OCI-LY1 (cell line): ENCODE measurements around the gene TFE3.

ENCODE experiments used
- H2AFZ ChIP-seq: fragments of 200-600 bp; sonication (generic), shearing (Covaris generic); 2 replicates; pipeline ENCODE4 v1.6.0; 2014; ENCODE audit warnings: antibody characterized with exemption, mild to moderate bottlenecking, low read length
- H3F3A ChIP-seq: fragments of 200-600 bp; sonication (generic), shearing (Covaris generic); 2 replicates; pipeline ENCODE4 v1.6.0; 2014; ENCODE audit warnings: mild to moderate bottlenecking, antibody characterized with exemption, low read length, moderate library complexity; ENCODE audit not compliant: insufficient read depth
- H3K27ac ChIP-seq: fragments of 200-600 bp; sonication (generic); 2 replicates; pipeline ENCODE4 v1.5.1; 2014; ENCODE audit warnings: low read length, mixed run types, mild to moderate bottlenecking, low read depth; ENCODE audit not compliant: poor library complexity, severe bottlenecking
- H3K27me3 ChIP-seq: fragments of 200-600 bp; sonication (generic); 2 replicates; pipeline ENCODE4 v1.6.0; 2014; ENCODE audit warnings: antibody characterized with exemption, mild to moderate bottlenecking, low read length, moderate library complexity; ENCODE audit not compliant: insufficient read depth
- H3K36me3 ChIP-seq: fragments of 200-600 bp; sonication (generic); 2 replicates; pipeline ENCODE4 v1.6.1; 2014; ENCODE audit warnings: mild to moderate bottlenecking, antibody characterized with exemption, low read length, moderate library complexity, mixed read lengths; ENCODE audit not compliant: insufficient read depth
- H3K4me1 ChIP-seq: fragments of 200-600 bp; sonication (generic); 2 replicates; pipeline ENCODE4 v1.5.1; 2014; ENCODE audit warnings: mild to moderate bottlenecking, low read length, moderate library complexity; ENCODE audit not compliant: insufficient read depth, severe bottlenecking
- H3K4me2 ChIP-seq: fragments of 200-600 bp; sonication (generic), shearing (Covaris generic); 2 replicates; pipeline ENCODE4 v1.6.1; 2014; ENCODE audit warnings: low read length
- H3K4me3 ChIP-seq: fragments of 200-600 bp; sonication (generic); 2 replicates; pipeline ENCODE4 v1.5.1; 2014; ENCODE audit warnings: low read length, low read depth, mild to moderate bottlenecking, mixed read lengths; ENCODE audit not compliant: poor library complexity, severe bottlenecking
- H3K79me2 ChIP-seq: fragments of 200-600 bp; shearing (Covaris generic); 2 replicates; pipeline ENCODE4 v1.6.1; 2016; ENCODE audit warnings: mixed run types, low read length, mixed read lengths; ENCODE audit not compliant: insufficient read depth
- H3K9ac ChIP-seq: fragments of 200-600 bp; sonication (generic), shearing (Covaris generic); 2 replicates; pipeline ENCODE4 v1.6.1; 2014; ENCODE audit warnings: mild to moderate bottlenecking, low read length, mixed read lengths
- H3K9me2 ChIP-seq: fragments of 200-600 bp; sonication (generic), shearing (Covaris generic); 2 replicates; pipeline ENCODE4 v1.6.1; 2014; ENCODE audit warnings: low read depth, mild to moderate bottlenecking, low read length, mixed read lengths
- H3K9me3 ChIP-seq: fragments of 200-600 bp; shearing (Covaris generic); 2 replicates; pipeline ENCODE4 v1.6.1; 2014; ENCODE audit warnings: low read length, mixed read lengths
- H4K20me1 ChIP-seq: fragments of 200-600 bp; sonication (generic), shearing (Covaris generic); 2 replicates; pipeline ENCODE4 v1.6.0; 2016; ENCODE audit warnings: mild to moderate bottlenecking, low read length; ENCODE audit not compliant: insufficient read depth
- CTCF ChIP-seq: fragments of 200-600 bp; sonication (generic), shearing (Covaris generic); IDR thresholded peaks from 2 replicates; pipeline ENCODE4 v1.5.1; 2017; ENCODE audit warnings: mild to moderate bottlenecking, antibody characterized with exemption, low read length, moderate library complexity, mixed read lengths
- EZH2 ChIP-seq: fragments of 200-600 bp; sonication (generic), shearing (Covaris generic); IDR thresholded peaks from 2 replicates; pipeline ENCODE4 v1.8.0; 2017; ENCODE audit warnings: borderline replicate concordance, mixed run types, mild to moderate bottlenecking, antibody characterized with exemption, low read length, moderate library complexity, mixed read lengths

TFE3 gene

GRCh38 chrX:49037883-49038475 lies 5.2 kb downstream of the TFE3 start:
- TF ChIP-seq EZH2 (no peak), CTCF (no peak)
- peaks cover 28% of the 10 kb centered on the region for H3K4me1 ChIP-seq

GRCh38 chrX:49030283-49030682 lies 12.9 kb downstream of the TFE3 start:
- Histone ChIP-seq H3K9me2 (no peaks in the 10 kb centered on the region), H3K4me3 (no peak overlapping the region), H3K36me3 (peaks cover 6% of the 10 kb centered on the region), H3K4me2 (no peak overlapping the region), H3F3A (no peaks in the 10 kb centered on the region), H3K9ac (no peak overlapping the region), H3K79me2 (no peaks in the 10 kb centered on the region), H3K27me3 (no peaks in the 10 kb centered on the region), H3K27ac (no peak overlapping the region), H2AFZ (no peak overlapping the region), H3K4me1 (no peaks in the 10 kb centered on the region), H4K20me1 (no peaks in the 10 kb centered on the region), H3K9me3 (no peaks in the 10 kb centered on the region)
- no peak for TF ChIP-seq EZH2
- TF ChIP-seq CTCF = no peak

More at GRCh38 chrX:49037883-49038475, 5.2 kb downstream of the TFE3 start:
- no peak overlapping the region for H3K4me3 ChIP-seq
- H3K27me3 ChIP-seq = no peaks in the 10 kb centered on the region
- no peaks in the 10 kb centered on the region for H3K9me3 ChIP-seq
- H3K9ac ChIP-seq = no peak overlapping the region
- H3K9me2 ChIP-seq = no peaks in the 10 kb centered on the region
- H2AFZ ChIP-seq = no peak overlapping the region
- no peaks in the 10 kb centered on the region for H4K20me1 ChIP-seq
- H3K36me3 ChIP-seq = peaks cover 31% of the 10 kb centered on the region
- H3F3A ChIP-seq = no peaks in the 10 kb centered on the region
- H3K4me2 ChIP-seq = no peak overlapping the region
- no peak overlapping the region for H3K27ac ChIP-seq
- H3K79me2 ChIP-seq = no peaks in the 10 kb centered on the region

GRCh38 chrX:49029876-49030275 lies 13.3 kb downstream of the TFE3 start:
- Histone ChIP-seq H3K36me3 (peaks cover 6% of the 10 kb centered on the region), H4K20me1 (no peaks in the 10 kb centered on the region)

More at GRCh38 chrX:49029876-49030275, 13.3 kb downstream of the TFE3 start:
- no peaks in the 10 kb centered on the region for H3K9me3 ChIP-seq
- TF ChIP-seq CTCF (no peak), EZH2 (no peak)
- H3K4me1 ChIP-seq = no peaks in the 10 kb centered on the region
- H3K27ac ChIP-seq = no peak overlapping the region
- H2AFZ ChIP-seq = no peak overlapping the region
- no peaks in the 10 kb centered on the region for H3K79me2 ChIP-seq
- H3K27me3 ChIP-seq = no peaks in the 10 kb centered on the region
- H3F3A ChIP-seq = no peaks in the 10 kb centered on the region
- H3K4me3 ChIP-seq = no peak overlapping the region
- H3K9me2 ChIP-seq = no peaks in the 10 kb centered on the region
- no peak overlapping the region for H3K9ac ChIP-seq
- no peak overlapping the region for H3K4me2 ChIP-seq
